ENCODE results near the gene YY1AP1. TPM values are rescaled to one million over a fixed set of nuclear protein-coding genes. Genes with fewer than 3 reads are reported as not detected.
"Not testable (repeated sequence)": the region's sequence is repeated elsewhere in the genome, so short reads cannot be mapped to it uniquely, and the experiment has no call there.

YY1AP1 gene
- total RNA-seq, 4 donors from 2014 or later: 84.0 to 198 (median 92.1) TPM

- no peaks in the 10 kb centered on the region for H3K4me1 ChIP-seq
- intact Hi-C loops (cut with DNase I; ENCODE audit: low total_unique reads): no loop called here
- TF ChIP-seq EP300 (IDR thresholded peaks at IDR 0.05; ENCODE audit: low read depth) (no peak), CTCF (IDR thresholded peaks at IDR 0.05) (no peak), POLR2A (IDR thresholded peaks at IDR 0.05) (no peak), POLR2AphosphoS5 (IDR thresholded peaks at IDR 0.05) (no peak)
- no peak overlapping the region for H3K27ac ChIP-seq
- no peak for DNase-seq
- WGBS, 2 donors (ENCODE audit: low coverage in 1 of 2): 95 to 100% methylated on average over 1 to 4 of the region's 4 CpGs
- no peaks in the 10 kb centered on the region for H3K27me3 ChIP-seq
- in situ Hi-C loops (cut with MboI; ENCODE audit: low pct_ligation_motif_present in 1 of 4, low pct_unique_long_range_greater_than_20kb in 1 of 4, low sequenced_read_pairs in 3 of 4): no loop called here
- no peak overlapping the region for H3K4me3 ChIP-seq
- H3K9me3 ChIP-seq: no peaks in the 10 kb centered on the region
- peaks cover 0 to 8% (median 0%) of the 10 kb centered on the region in 4 donors for H3K36me3 ChIP-seq
Observed at GRCh38 chr1:155719703-155720102, 31.1 kb upstream of the YY1AP1 start.

GRCh38 chr1:155718524-155719115 is 30.0 kb upstream of the YY1AP1 start:
- H3K27me3 ChIP-seq; H3K4me3 ChIP-seq; H3K4me1 ChIP-seq; intact Hi-C loops (cut with DNase I; ENCODE audit: low total_unique reads); H3K27ac ChIP-seq; H3K36me3 ChIP-seq; H3K9me3 ChIP-seq; DNase-seq; in situ Hi-C loops (cut with MboI; ENCODE audit: low pct_ligation_motif_present in 1 of 4, low pct_unique_long_range_greater_than_20kb in 1 of 4, low sequenced_read_pairs in 3 of 4): not testable (repeated sequence)
- WGBS, 2 donors (ENCODE audit: low coverage in 1 of 2): 96 to 100% methylated on average over 1 to 6 of the region's 6 CpGs

- H3K27ac ChIP-seq: no peak overlapping the region
- in situ Hi-C loops (cut with MboI; ENCODE audit: low pct_ligation_motif_present in 1 of 4, low pct_unique_long_range_greater_than_20kb in 1 of 4, low sequenced_read_pairs in 3 of 4): no loop called here
- intact Hi-C loops (cut with DNase I; ENCODE audit: low total_unique reads): no loop called here
- no peaks in the 10 kb centered on the region for H3K9me3 ChIP-seq
- no peaks in the 10 kb centered on the region for H3K27me3 ChIP-seq
- 75 to 81% methylated on average over 6 to 7 of the region's 7 CpGs for WGBS, 2 donors (ENCODE audit: low coverage in 1 of 2)
- TF ChIP-seq POLR2AphosphoS5 (IDR thresholded peaks at IDR 0.05) (no peak), EP300 (IDR thresholded peaks at IDR 0.05; ENCODE audit: low read depth) (no peak), POLR2A (IDR thresholded peaks at IDR 0.05) (no peak), CTCF (IDR thresholded peaks at IDR 0.05) (no peak)
- peaks cover 0 to 2% (median 0%) of the 10 kb centered on the region in 4 donors for H3K36me3 ChIP-seq
- peak; percentile 17 for DNase-seq
- no peaks in the 10 kb centered on the region for H3K4me1 ChIP-seq
- H3K4me3 ChIP-seq: no peak overlapping the region
Observed at GRCh38 chr1:155717041-155717440, 28.5 kb upstream of the YY1AP1 start.

GRCh38 chr1:155715777-155716176 is 27.2 kb upstream of the YY1AP1 start:
- Histone ChIP-seq H3K27me3 (no peaks in the 10 kb centered on the region), H3K27ac (no peak overlapping the region), H3K36me3 (no peaks in the 10 kb centered on the region), H3K4me1 (no peaks in the 10 kb centered on the region), H3K9me3 (no peaks in the 10 kb centered on the region), H3K4me3 (no peak overlapping the region)
- no peak for DNase-seq
- TF ChIP-seq EP300 (IDR thresholded peaks at IDR 0.05; ENCODE audit: low read depth): no peak
- no peak for TF ChIP-seq POLR2A (IDR thresholded peaks at IDR 0.05)
- TF ChIP-seq POLR2AphosphoS5 (IDR thresholded peaks at IDR 0.05): no peak
- TF ChIP-seq CTCF (IDR thresholded peaks at IDR 0.05): no peak
- WGBS, 2 donors (ENCODE audit: low coverage in 1 of 2): 94 to 100% methylated on average over 3 to 5 of the region's 5 CpGs
- in situ Hi-C loops (cut with MboI; ENCODE audit: low pct_ligation_motif_present in 1 of 4, low pct_unique_long_range_greater_than_20kb in 1 of 4, low sequenced_read_pairs in 3 of 4): no loop called here
- intact Hi-C loops (cut with DNase I; ENCODE audit: low total_unique reads): no loop called here

GRCh38 chr1:155715056-155715455 is 26.5 kb upstream of the YY1AP1 start:
- intact Hi-C loops (cut with DNase I; ENCODE audit: low total_unique reads); H3K36me3 ChIP-seq; H3K27ac ChIP-seq; DNase-seq; H3K4me3 ChIP-seq; H3K9me3 ChIP-seq; H3K27me3 ChIP-seq; H3K4me1 ChIP-seq; in situ Hi-C loops (cut with MboI; ENCODE audit: low pct_ligation_motif_present in 1 of 4, low pct_unique_long_range_greater_than_20kb in 1 of 4, low sequenced_read_pairs in 3 of 4): not testable (repeated sequence)
- 97 to 100% methylated on average over 2 to 3 of the region's 3 CpGs for whole genome bisulfite sequencing, 2 donors (ENCODE audit: low coverage in 1 of 2)
